ENCODE results near the gene SPAG6.
"Not testable (repeated sequence)": the region's sequence is repeated elsewhere in the genome, so short reads cannot be mapped to it uniquely, and the experiment has no call there.

SPAG6 gene

DNA sequence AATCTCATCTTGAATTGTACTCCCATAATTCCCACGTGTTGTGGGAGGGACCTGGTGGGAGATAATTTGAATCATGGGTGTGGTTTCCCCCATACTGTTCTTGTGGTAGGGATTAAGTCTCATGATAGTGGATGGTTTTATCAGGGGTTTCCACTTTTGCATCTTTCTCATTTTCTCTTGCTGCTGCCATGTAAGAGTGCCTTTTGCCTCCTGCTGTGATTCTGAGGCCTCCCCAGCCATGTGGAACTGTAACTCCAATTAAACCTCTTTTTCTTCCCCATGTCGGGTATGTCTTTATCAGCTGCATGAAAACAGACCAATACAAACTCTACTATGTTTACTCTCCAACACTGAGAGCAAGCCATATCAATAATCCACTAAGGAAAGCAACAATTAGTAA lies 50.9 kb downstream of the SPAG6 start:
- H3K9me3 ChIP-seq (ENCODE audit: control insufficient read depth, low read length); H3K36me3 ChIP-seq (ENCODE audit: control insufficient read depth, insufficient read depth, low read length): not testable (repeated sequence)
- WGBS, 2 experiments: 81 to 98% methylated on average over 2 of the region's 2 CpGs

DNA sequence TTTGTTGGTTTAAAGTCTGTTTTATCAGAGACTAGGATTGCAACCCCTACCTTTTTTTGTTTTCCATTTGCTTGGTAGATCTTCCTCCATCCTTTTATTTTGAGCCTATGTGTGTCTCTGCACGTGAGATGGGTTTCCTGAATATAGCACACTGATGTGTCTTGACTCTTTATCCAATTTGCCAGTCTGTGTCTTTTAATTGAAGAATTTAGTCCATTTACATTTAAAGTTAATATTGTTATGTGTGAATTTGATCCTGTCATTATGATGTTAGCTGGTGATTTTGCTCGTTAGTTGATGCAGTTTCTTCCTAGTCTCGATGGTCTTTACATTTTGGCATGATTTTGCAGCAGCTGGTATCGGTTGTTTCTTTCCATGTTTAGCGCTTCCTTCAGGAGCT lies 61.6 kb downstream of the SPAG6 start:
- not testable (repeated sequence) for H3K4me1 ChIP-seq (ENCODE audit: control insufficient read depth, insufficient read depth, low read length); H3K4me3 ChIP-seq (ENCODE audit: insufficient read depth, low read depth, low read length); H3K27ac ChIP-seq (ENCODE audit: insufficient read depth, low read depth, low read length, poor library complexity, severe bottlenecking); H3K27me3 ChIP-seq (ENCODE audit: control insufficient read depth, insufficient read depth, low read length, poor library complexity, severe bottlenecking); H3K36me3 ChIP-seq (ENCODE audit: control insufficient read depth, insufficient read depth, low read length); H3K9me3 ChIP-seq (ENCODE audit: control insufficient read depth, low read length)
- no CpG with 5 or more reads among the region's 5 CpGs for WGBS, 2 experiments

More for the DNA sequence above, 50.9 kb downstream of the SPAG6 start:
- H3K27me3 ChIP-seq (ENCODE audit: control insufficient read depth, insufficient read depth, low read length, poor library complexity, severe bottlenecking); H3K27ac ChIP-seq (ENCODE audit: insufficient read depth, low read depth, low read length, poor library complexity, severe bottlenecking); H3K4me3 ChIP-seq (ENCODE audit: insufficient read depth, low read depth, low read length); H3K4me1 ChIP-seq (ENCODE audit: control insufficient read depth, insufficient read depth, low read length): not testable (repeated sequence)

DNA sequence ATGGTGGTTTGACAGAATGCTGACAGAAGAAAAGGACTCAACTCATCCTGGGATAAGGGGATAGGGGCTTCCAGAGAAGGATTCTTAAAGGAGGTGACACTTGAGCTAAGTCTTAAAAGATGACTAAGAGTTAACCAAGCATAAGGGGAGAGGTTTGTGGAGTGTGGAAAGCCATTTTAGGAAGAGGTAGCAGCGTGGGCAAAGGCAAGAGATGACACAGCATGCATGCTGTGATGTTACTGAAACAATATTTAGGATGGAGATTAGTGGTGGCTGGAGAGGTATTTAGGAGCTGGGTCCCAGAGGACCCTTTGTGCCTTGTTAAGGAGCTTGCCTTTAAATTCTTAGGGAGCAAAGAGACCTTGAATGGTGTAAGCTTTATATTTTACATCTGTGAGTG lies 65.1 kb downstream of the SPAG6 start:
- Histone ChIP-seq H3K9me3 (ENCODE audit: control insufficient read depth, low read length) (no peaks in the 10 kb centered on the region), H3K4me1 (ENCODE audit: control insufficient read depth, insufficient read depth, low read length) (no peaks in the 10 kb centered on the region), H3K27ac (ENCODE audit: insufficient read depth, low read depth, low read length, poor library complexity, severe bottlenecking) (no peak overlapping the region), H3K4me3 (ENCODE audit: insufficient read depth, low read depth, low read length) (no peak overlapping the region), H3K36me3 (ENCODE audit: control insufficient read depth, insufficient read depth, low read length) (no peaks in the 10 kb centered on the region), H3K27me3 (ENCODE audit: control insufficient read depth, insufficient read depth, low read length, poor library complexity, severe bottlenecking) (no peaks in the 10 kb centered on the region)
- 51 to 62% methylated on average over 1 of the region's 1 CpG for WGBS, 2 experiments

DNA sequence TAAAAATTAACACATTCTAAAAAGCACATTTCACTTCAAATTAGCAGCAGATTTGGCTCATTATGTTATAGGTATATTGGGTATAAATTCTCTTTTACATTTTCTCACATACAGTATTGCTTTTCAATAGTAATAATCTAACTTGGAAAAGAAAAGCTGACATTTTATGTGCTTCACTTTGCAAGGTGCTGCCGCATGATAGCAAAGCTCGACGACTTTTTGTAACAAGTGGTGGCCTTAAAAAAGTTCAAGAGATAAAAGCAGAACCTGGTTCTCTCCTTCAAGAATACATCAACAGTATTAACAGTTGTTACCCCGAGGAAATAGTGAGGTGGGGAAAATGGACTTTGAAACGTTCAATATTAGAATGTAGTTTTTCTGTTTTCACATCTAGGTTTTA lies 65.5 kb downstream of the SPAG6 start:
- Histone ChIP-seq H3K27ac (ENCODE audit: insufficient read depth, low read depth, low read length, poor library complexity, severe bottlenecking) (no peak overlapping the region), H3K4me1 (ENCODE audit: control insufficient read depth, insufficient read depth, low read length) (no peaks in the 10 kb centered on the region), H3K27me3 (ENCODE audit: control insufficient read depth, insufficient read depth, low read length, poor library complexity, severe bottlenecking) (no peaks in the 10 kb centered on the region), H3K4me3 (ENCODE audit: insufficient read depth, low read depth, low read length) (no peak overlapping the region), H3K36me3 (ENCODE audit: control insufficient read depth, insufficient read depth, low read length) (no peaks in the 10 kb centered on the region), H3K9me3 (ENCODE audit: control insufficient read depth, low read length) (no peaks in the 10 kb centered on the region)
- WGBS, 2 experiments: 90 to 92% methylated on average over 5 of the region's 5 CpGs

DNA sequence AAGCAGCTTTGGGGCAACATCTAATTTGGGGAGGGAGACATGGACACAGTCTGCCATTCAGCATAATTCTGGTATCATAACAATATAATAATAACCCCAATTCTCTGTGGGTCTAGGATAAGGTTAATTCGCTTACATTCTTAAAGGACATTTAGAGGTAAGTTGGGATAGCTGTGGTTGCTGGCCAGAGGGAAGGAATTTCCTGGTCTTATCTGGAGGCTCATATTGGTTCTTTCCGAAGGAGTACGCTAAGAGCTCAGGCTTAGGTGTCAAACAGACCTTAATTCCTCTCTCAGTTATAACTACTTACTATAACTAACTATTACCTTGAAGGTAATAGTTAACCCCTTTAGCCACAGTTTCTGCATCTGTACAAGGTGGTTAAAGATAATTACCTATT lies 68.8 kb downstream of the SPAG6 start:
- WGBS, 2 experiments: 94 to 97% methylated on average over 3 of the region's 3 CpGs
- H3K4me3 ChIP-seq (ENCODE audit: insufficient read depth, low read depth, low read length): no peak overlapping the region
- no peaks in the 10 kb centered on the region for H3K27me3 ChIP-seq (ENCODE audit: control insufficient read depth, insufficient read depth, low read length, poor library complexity, severe bottlenecking)
- H3K36me3 ChIP-seq (ENCODE audit: control insufficient read depth, insufficient read depth, low read length): no peaks in the 10 kb centered on the region
- no peaks in the 10 kb centered on the region for H3K9me3 ChIP-seq (ENCODE audit: control insufficient read depth, low read length)
- H3K27ac ChIP-seq (ENCODE audit: insufficient read depth, low read depth, low read length, poor library complexity, severe bottlenecking): no peak overlapping the region
- H3K4me1 ChIP-seq (ENCODE audit: control insufficient read depth, insufficient read depth, low read length): no peaks in the 10 kb centered on the region

DNA sequence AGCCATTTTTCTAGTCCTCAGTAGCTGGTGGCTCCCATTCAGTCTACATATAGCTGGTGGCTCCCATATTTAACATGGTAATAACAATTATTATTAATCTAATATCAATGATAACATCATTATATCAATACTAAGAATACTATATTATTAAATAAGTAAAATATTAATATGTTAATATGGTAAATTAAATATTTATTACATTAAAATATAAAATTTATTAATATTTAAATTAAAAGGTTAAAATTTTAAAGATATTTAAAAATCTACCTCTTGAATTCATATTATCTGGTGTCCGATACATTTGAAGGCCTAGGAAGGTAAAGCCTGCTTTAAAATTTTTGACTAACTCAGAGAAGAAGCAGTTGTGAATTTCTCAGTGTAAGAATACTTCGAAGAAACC lies 69.8 kb downstream of the SPAG6 start:
- no peaks in the 10 kb centered on the region for H3K27me3 ChIP-seq (ENCODE audit: control insufficient read depth, insufficient read depth, low read length, poor library complexity, severe bottlenecking)
- no peaks in the 10 kb centered on the region for H3K36me3 ChIP-seq (ENCODE audit: control insufficient read depth, insufficient read depth, low read length)
- no peaks in the 10 kb centered on the region for H3K9me3 ChIP-seq (ENCODE audit: control insufficient read depth, low read length)
- no peak overlapping the region for H3K4me3 ChIP-seq (ENCODE audit: insufficient read depth, low read depth, low read length)
- no peaks in the 10 kb centered on the region for H3K4me1 ChIP-seq (ENCODE audit: control insufficient read depth, insufficient read depth, low read length)
- H3K27ac ChIP-seq (ENCODE audit: insufficient read depth, low read depth, low read length, poor library complexity, severe bottlenecking): no peak overlapping the region
- WGBS, 2 experiments: 92 to 96% methylated on average over 2 of the region's 2 CpGs

DNA sequence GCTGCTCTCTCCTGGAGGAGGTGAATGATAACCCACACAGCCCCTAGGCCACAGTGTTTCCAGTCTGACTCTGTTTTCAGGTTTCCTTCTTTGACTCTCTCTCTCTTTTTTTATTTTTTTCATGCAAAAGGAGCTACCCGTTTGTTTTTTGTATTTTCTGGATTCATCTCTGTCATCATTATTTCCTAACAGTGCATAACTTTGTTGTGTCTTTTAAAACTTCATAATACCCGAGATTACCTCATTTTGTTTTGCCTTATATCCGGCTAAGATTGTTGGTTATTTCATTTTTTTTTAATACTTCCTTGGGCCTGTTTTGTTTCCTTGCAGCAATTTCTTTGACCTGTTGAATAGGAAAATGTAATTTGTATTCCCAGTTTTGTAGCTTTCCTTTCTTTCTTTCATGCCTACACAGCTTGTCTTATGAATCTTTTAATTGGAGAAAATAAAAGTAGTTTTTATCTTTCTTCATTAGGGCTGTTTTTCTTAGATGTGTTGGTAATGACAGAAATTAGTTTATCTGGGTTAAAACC lies 72.5 kb downstream of the SPAG6 start:
- 83 to 85% methylated on average over 2 to 3 of the region's 3 CpGs for WGBS, 2 experiments
- Histone ChIP-seq H3K27ac (ENCODE audit: insufficient read depth, low read depth, low read length, poor library complexity, severe bottlenecking) (no peak overlapping the region), H3K9me3 (ENCODE audit: control insufficient read depth, low read length) (no peaks in the 10 kb centered on the region), H3K4me1 (ENCODE audit: control insufficient read depth, insufficient read depth, low read length) (no peaks in the 10 kb centered on the region), H3K4me3 (ENCODE audit: insufficient read depth, low read depth, low read length) (no peak overlapping the region), H3K36me3 (ENCODE audit: control insufficient read depth, insufficient read depth, low read length) (no peaks in the 10 kb centered on the region), H3K27me3 (ENCODE audit: control insufficient read depth, insufficient read depth, low read length, poor library complexity, severe bottlenecking) (no peaks in the 10 kb centered on the region)

DNA sequence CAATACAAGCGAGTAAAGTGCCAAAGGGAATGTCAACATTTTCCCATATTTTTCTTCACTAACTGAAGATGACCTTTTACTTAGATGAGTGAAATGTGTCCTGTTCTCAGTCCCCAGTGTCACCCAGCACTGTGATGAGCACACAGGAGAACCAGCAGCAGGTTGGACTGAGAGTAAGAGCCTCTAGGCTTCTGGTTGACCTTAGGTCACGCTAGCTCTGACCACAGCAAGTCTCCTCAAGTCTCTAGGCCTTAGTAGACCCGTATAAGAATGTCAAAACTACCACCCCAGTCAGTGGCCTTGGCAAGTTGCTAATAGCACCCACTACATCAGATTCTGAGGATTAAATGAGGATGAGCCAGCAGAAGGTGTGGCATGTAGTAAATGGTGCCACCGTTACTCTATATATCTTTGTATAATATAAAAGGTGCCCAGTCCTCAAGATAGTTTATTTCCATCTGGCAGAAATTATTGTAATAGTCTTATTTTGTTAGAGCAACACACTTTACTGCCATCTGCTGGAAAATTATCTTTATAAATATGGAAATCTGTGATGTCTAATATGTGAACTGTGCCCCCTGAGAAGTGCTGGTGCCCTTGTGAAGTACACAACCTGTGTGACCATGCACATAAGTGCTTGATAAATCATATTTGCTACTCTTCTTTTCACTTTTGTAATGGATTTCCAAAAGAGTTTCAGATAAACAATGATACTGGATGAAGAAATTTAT lies 75.7 kb downstream of the SPAG6 start:
- Histone ChIP-seq H3K9me3 (ENCODE audit: control insufficient read depth, low read length) (no peaks in the 10 kb centered on the region), H3K36me3 (ENCODE audit: control insufficient read depth, insufficient read depth, low read length) (no peaks in the 10 kb centered on the region), H3K4me3 (ENCODE audit: insufficient read depth, low read depth, low read length) (no peak overlapping the region), H3K27me3 (ENCODE audit: control insufficient read depth, insufficient read depth, low read length, poor library complexity, severe bottlenecking) (no peaks in the 10 kb centered on the region), H3K4me1 (ENCODE audit: control insufficient read depth, insufficient read depth, low read length) (no peaks in the 10 kb centered on the region), H3K27ac (ENCODE audit: insufficient read depth, low read depth, low read length, poor library complexity, severe bottlenecking) (no peak overlapping the region)
- WGBS, 2 experiments: 83 to 91% methylated on average over 2 to 3 of the region's 4 CpGs

DNA sequence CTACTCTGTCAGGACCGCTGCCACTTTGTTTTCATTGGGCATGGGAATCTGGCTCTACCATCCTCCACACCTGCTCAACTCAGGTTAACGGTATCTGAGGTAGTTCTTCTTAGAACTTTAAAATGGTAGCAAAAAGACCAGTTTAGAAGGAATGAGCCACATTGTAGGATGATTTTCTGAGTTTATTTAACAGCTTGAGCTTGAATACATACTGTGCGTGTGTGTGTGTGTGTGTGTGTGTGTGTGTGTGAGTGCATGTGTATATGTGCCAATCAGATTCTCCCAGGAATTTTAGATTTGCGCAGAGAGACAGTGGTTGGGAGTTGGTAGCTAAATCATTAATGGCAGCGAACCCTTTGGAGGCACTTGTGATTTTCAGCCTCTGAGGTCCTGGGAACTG lies 81.4 kb downstream of the SPAG6 start:
- H3K36me3 ChIP-seq (ENCODE audit: control insufficient read depth, insufficient read depth, low read length): no peaks in the 10 kb centered on the region
- no peaks in the 10 kb centered on the region for H3K27me3 ChIP-seq (ENCODE audit: control insufficient read depth, insufficient read depth, low read length, poor library complexity, severe bottlenecking)
- no peaks in the 10 kb centered on the region for H3K9me3 ChIP-seq (ENCODE audit: control insufficient read depth, low read length)
- H3K27ac ChIP-seq (ENCODE audit: insufficient read depth, low read depth, low read length, poor library complexity, severe bottlenecking): no peak overlapping the region
- no peak overlapping the region for H3K4me3 ChIP-seq (ENCODE audit: insufficient read depth, low read depth, low read length)
- peaks cover 18% of the 10 kb centered on the region for H3K4me1 ChIP-seq (ENCODE audit: control insufficient read depth, insufficient read depth, low read length)
- 88 to 90% methylated on average over 5 of the region's 5 CpGs for WGBS, 2 experiments

DNA sequence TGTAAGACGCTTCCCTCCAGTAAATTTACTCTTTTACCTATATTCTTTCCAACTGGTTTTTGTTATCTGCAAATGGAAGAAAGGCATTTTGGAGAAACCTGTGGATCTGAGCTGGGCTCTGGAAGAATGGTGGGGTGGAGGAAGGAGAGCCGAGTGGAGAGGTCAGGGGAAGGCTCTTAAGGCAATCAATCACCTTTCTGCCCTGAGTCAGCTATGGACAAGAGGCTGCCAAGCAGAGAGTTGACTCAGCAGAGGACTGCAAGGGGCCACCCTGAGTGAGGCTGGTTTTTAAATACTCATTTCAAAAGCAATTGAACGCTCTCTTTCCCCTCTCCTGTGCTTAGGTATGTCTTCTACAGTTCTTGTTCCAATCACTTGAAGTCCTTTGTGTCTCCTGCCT lies 81.8 kb downstream of the SPAG6 start:
- H3K27ac ChIP-seq (ENCODE audit: insufficient read depth, low read depth, low read length, poor library complexity, severe bottlenecking): no peak overlapping the region

More for the DNA sequence above, 81.8 kb downstream of the SPAG6 start:
- whole genome bisulfite sequencing, 2 experiments: 36 to 60% methylated on average over 2 to 3 of the region's 3 CpGs
- H3K9me3 ChIP-seq (ENCODE audit: control insufficient read depth, low read length): no peaks in the 10 kb centered on the region
- H3K36me3 ChIP-seq (ENCODE audit: control insufficient read depth, insufficient read depth, low read length): no peaks in the 10 kb centered on the region
- no peaks in the 10 kb centered on the region for H3K27me3 ChIP-seq (ENCODE audit: control insufficient read depth, insufficient read depth, low read length, poor library complexity, severe bottlenecking)
- no peak overlapping the region for H3K4me3 ChIP-seq (ENCODE audit: insufficient read depth, low read depth, low read length)
- peaks cover 18% of the 10 kb centered on the region for H3K4me1 ChIP-seq (ENCODE audit: control insufficient read depth, insufficient read depth, low read length)

Data from ectodermal cell (in vitro differentiated cells).